Tibial nerve (tissue), 4 donors: ENCODE data around the gene CDH12.

Experiments
- EP300 ChIP-seq, 2 donors: sonication (generic); formaldehyde crosslinking; IDR thresholded peaks; one replicate each; pipeline ENCODE4 v1.6.1; 2017; ENCODE audit warnings: antibody characterized with exemption in 2 of 2, mild to moderate bottlenecking in 1 of 2
- POLR2A ChIP-seq, 2 donors: fragments of 450-650 bp; IDR thresholded peaks; one replicate each; pipeline ENCODE4 v1.6.1; 2017; ENCODE audit warnings: antibody characterized with exemption in 2 of 2, mild to moderate bottlenecking in 2 of 2, moderate library complexity in 2 of 2
- TF ChIP-seq, protein P1 (sequence below), 5 experiments: fragments of 200-600 bp in 3 of 5; fragments of 450-650 bp in 2 of 5; sonication (generic) in 3 of 5; IDR thresholded peaks; one replicate each; pipeline ENCODE4 v1.5.1; 2016 to 2019; ENCODE audit warnings: antibody characterized with exemption in 5 of 5, mild to moderate bottlenecking in 3 of 5, moderate library complexity in 2 of 5

DNA sequence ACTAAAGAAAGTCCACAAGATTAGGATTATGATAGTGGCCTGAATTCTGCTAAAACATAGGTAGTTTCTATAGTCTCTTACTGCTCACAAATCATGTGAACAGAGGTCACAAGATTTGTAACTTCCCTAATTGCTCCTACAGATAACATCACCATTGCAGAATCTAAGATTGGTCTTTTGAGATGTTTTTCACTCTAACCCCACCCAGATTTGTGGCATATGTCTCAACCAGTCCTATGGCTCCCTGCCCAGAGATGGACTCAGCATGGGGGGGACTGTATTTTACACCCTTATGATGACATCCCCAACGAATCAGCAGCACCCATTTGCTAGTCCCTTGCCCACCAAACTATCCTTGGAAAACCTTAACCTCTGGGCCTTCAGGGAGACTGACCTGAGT is 1046.2 kb downstream of the CDH12 start:
- TF ChIP-seq, protein P1, sequence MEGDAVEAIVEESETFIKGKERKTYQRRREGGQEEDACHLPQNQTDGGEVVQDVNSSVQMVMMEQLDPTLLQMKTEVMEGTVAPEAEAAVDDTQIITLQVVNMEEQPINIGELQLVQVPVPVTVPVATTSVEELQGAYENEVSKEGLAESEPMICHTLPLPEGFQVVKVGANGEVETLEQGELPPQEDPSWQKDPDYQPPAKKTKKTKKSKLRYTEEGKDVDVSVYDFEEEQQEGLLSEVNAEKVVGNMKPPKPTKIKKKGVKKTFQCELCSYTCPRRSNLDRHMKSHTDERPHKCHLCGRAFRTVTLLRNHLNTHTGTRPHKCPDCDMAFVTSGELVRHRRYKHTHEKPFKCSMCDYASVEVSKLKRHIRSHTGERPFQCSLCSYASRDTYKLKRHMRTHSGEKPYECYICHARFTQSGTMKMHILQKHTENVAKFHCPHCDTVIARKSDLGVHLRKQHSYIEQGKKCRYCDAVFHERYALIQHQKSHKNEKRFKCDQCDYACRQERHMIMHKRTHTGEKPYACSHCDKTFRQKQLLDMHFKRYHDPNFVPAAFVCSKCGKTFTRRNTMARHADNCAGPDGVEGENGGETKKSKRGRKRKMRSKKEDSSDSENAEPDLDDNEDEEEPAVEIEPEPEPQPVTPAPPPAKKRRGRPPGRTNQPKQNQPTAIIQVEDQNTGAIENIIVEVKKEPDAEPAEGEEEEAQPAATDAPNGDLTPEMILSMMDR (IDR thresholded peaks at IDR 0.05): no peak
- TF ChIP-seq EP300 (IDR thresholded peaks at IDR 0.05) (no peak), POLR2A (IDR thresholded peaks at IDR 0.05) (no peak)
